ENCODE measurements around the gene TLR7.

TLR7 gene

DNA sequence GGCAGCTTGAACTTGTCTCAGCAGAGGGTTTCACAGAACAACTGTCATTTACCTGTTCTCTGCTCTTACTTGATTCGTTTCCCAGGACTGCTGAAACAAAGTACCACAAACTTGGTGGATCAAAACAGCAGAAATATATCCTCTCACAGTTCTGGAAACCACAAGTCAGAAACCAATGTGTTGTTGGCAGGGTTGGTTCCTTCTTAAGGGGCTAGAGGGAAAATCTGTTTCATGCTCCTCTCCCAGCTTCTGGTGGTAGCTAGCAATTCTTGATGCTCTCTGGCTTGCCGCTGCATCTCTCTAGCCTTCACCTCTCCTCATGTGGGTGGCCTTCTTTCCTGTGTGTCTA is 44.2 kb downstream of the TLR7 start:
- H3K27me3 ChIP-seq (ENCODE audit: insufficient read depth, poor library complexity, severe bottlenecking) = no peaks in the 10 kb centered on the region
- peak overlapping the region; percentile 61 for H3K27ac ChIP-seq (replicated peaks)
- no peak for DNase-seq (ENCODE audit: low read depth in 1 of 2, low spot score in 1 of 2)
- no peak for TF ChIP-seq GABPA (IDR thresholded peaks at IDR 0.05; ENCODE audit: low read depth)
- no peak for TF ChIP-seq POLR2AphosphoS5 (IDR thresholded peaks at IDR 0.05; ENCODE audit: low read depth)
- TF ChIP-seq, protein P1, sequence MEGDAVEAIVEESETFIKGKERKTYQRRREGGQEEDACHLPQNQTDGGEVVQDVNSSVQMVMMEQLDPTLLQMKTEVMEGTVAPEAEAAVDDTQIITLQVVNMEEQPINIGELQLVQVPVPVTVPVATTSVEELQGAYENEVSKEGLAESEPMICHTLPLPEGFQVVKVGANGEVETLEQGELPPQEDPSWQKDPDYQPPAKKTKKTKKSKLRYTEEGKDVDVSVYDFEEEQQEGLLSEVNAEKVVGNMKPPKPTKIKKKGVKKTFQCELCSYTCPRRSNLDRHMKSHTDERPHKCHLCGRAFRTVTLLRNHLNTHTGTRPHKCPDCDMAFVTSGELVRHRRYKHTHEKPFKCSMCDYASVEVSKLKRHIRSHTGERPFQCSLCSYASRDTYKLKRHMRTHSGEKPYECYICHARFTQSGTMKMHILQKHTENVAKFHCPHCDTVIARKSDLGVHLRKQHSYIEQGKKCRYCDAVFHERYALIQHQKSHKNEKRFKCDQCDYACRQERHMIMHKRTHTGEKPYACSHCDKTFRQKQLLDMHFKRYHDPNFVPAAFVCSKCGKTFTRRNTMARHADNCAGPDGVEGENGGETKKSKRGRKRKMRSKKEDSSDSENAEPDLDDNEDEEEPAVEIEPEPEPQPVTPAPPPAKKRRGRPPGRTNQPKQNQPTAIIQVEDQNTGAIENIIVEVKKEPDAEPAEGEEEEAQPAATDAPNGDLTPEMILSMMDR (IDR thresholded peaks at IDR 0.05; ENCODE audit: insufficient read depth, low read length) = no peak
- TF ChIP-seq, protein P2, sequence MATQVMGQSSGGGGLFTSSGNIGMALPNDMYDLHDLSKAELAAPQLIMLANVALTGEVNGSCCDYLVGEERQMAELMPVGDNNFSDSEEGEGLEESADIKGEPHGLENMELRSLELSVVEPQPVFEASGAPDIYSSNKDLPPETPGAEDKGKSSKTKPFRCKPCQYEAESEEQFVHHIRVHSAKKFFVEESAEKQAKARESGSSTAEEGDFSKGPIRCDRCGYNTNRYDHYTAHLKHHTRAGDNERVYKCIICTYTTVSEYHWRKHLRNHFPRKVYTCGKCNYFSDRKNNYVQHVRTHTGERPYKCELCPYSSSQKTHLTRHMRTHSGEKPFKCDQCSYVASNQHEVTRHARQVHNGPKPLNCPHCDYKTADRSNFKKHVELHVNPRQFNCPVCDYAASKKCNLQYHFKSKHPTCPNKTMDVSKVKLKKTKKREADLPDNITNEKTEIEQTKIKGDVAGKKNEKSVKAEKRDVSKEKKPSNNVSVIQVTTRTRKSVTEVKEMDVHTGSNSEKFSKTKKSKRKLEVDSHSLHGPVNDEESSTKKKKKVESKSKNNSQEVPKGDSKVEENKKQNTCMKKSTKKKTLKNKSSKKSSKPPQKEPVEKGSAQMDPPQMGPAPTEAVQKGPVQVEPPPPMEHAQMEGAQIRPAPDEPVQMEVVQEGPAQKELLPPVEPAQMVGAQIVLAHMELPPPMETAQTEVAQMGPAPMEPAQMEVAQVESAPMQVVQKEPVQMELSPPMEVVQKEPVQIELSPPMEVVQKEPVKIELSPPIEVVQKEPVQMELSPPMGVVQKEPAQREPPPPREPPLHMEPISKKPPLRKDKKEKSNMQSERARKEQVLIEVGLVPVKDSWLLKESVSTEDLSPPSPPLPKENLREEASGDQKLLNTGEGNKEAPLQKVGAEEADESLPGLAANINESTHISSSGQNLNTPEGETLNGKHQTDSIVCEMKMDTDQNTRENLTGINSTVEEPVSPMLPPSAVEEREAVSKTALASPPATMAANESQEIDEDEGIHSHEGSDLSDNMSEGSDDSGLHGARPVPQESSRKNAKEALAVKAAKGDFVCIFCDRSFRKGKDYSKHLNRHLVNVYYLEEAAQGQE (IDR thresholded peaks at IDR 0.05; ENCODE audit: insufficient replicate concordance, low read depth) = no peak
- TF ChIP-seq SPI1 (IDR thresholded peaks at IDR 0.05; ENCODE audit: borderline replicate concordance, low read depth) = no peak
- H3K4me3 ChIP-seq (replicated peaks; ENCODE audit: insufficient read depth, low read length) = no peak overlapping the region; the same call in 1 of the 2 replicates

DNA sequence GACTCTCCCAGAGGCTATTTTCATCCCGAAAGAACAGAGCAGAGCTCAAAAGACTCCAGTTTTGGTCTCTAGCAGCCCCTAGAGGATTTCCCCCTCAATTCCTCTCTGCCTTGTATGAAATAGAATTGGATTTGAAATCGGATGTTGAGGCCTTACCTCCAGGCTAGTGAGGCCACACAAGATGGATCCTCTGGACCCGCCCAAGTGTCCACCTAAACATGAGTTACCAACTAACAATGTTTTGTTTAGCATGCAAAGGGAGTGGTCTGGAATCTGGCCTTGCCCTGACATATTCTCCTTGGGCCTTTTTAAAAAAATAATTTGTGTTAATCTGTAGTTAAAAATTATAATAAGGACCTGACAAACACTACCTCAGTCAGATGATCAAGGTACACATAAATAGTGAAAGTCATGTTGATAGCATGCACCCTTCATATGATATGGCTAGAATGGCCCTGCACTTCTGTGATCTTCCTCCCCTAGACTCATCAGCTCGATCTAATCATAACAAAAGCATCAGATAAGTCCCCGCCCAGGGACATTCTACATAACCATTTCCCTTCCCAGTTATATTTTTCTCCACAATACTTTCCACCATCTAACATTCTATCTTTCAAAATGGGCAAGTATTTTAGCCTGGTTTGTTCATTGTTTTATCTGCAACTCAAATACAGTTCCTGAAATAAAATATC is 46.1 kb downstream of the TLR7 start:
- no peaks in the 10 kb centered on the region for H3K27me3 ChIP-seq (ENCODE audit: insufficient read depth, poor library complexity, severe bottlenecking)
- H3K27ac ChIP-seq (replicated peaks) = no peak overlapping the region
- TF ChIP-seq SPI1 (IDR thresholded peaks at IDR 0.05; ENCODE audit: borderline replicate concordance, low read depth) = no peak
- no peak for TF ChIP-seq POLR2AphosphoS5 (IDR thresholded peaks at IDR 0.05; ENCODE audit: low read depth)
- TF ChIP-seq, protein P2 (IDR thresholded peaks at IDR 0.05; ENCODE audit: insufficient replicate concordance, low read depth) = no peak
- no peak for TF ChIP-seq GABPA (IDR thresholded peaks at IDR 0.05; ENCODE audit: low read depth)
- DNase-seq (ENCODE audit: low read depth in 1 of 2, low spot score in 1 of 2) = no peak
- no peak overlapping the region for H3K4me3 ChIP-seq (replicated peaks; ENCODE audit: insufficient read depth, low read length)

DNA sequence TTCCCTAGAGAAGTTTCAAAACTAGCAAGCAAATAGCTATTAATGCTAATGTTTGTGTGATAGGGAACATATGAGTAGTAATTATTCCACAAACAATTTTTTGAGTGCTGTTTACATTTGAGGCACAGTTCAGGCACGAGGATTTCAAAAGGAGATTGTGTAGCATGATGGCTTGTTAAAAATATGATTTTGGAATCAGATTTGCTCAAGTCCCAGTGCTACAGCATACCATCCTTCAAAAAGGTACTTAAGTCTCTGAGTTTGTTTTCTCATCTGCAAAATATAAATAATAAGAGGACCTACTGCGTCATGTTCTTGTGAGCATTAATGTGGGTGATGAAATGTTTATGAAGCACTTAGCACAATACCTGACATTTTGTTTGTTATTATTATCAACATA is 50.9 kb downstream of the TLR7 start:
- DNase-seq (ENCODE audit: low read depth in 1 of 2, low spot score in 1 of 2) = no peak
- Histone ChIP-seq H3K27me3 (ENCODE audit: insufficient read depth, poor library complexity, severe bottlenecking) (no peaks in the 10 kb centered on the region), H3K4me3 (replicated peaks; ENCODE audit: insufficient read depth, low read length) (no peak overlapping the region), H3K27ac (replicated peaks) (no peak overlapping the region)
- TF ChIP-seq SPI1 (IDR thresholded peaks at IDR 0.05; ENCODE audit: borderline replicate concordance, low read depth) = no peak
- no peak for TF ChIP-seq POLR2AphosphoS5 (IDR thresholded peaks at IDR 0.05; ENCODE audit: low read depth)
- TF ChIP-seq, protein P1 (IDR thresholded peaks at IDR 0.05; ENCODE audit: insufficient read depth, low read length) = no peak
- TF ChIP-seq, protein P2 (IDR thresholded peaks at IDR 0.05; ENCODE audit: insufficient replicate concordance, low read depth) = no peak
- no peak for TF ChIP-seq GABPA (IDR thresholded peaks at IDR 0.05; ENCODE audit: low read depth)

Measured in HL-60 (cell line).